ENCODE results near the gene BST2.

DNA sequence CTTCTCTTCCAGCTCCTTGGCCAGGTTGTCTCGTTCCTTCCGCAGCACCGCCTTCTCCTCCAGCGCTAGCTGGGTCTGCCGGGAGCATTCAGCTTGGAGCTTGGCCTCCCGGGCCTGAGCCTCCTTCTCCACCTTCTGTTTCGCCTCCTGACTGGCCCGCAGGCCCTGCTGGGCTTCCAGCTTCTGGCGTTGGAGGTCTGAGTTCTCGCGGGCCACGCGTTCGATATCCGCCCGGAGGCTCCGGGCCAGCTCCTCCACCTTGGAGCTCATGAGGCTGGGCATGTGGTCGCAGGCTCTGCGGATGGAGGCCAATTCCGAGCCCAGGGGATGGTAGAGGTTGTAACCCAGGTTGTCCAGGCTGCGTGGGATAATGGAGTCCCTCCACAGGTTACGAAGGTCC, 40.1 kb downstream of the BST2 start:
- TF ChIP-seq CTCF (IDR thresholded peaks at IDR 0.05; ENCODE audit: low read length) (no peak), EZH2 (IDR thresholded peaks at IDR 0.05; ENCODE audit: borderline replicate concordance, low read length) (no peak)
